Measurements from ENCODE around the gene KDM4C. TPM values are rescaled to one million over a fixed set of nuclear protein-coding genes. Genes with fewer than 3 reads are reported as not detected.

The KDM4C gene
- total RNA-seq, 4 donors from 2014 or later, result 75.0 to 95.9 (median 88.9) TPM

DNA sequence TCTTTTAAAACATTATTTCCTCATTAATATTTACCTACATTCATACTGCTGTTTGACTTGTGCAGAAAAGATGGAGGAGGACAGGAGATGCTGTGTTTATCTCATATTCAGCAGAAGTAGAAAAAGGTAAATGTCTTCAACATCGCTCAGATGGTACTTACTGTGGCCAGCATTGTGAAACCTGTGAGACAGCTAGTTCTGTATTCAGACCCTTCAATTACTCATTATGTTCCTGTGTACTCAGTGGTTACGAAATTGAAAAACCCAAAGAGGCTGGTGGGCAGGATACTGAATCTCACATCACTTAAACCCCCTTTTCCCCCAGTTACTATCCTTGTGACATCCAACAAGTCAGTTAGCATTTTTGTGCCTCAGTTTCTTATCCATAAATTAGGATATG lies 216.0 kb downstream of the KDM4C start:
- Histone ChIP-seq H3K27ac (no peak overlapping the region), H3K4me3 (no peak overlapping the region), H3K4me1 (no peaks in the 10 kb centered on the region), H3K36me3 (no peaks in the 10 kb centered on the region), H3K9me3 (no peaks in the 10 kb centered on the region), H3K27me3 (no peaks in the 10 kb centered on the region)
- in situ Hi-C loops (cut with MboI; ENCODE audit: low pct_ligation_motif_present in 1 of 4, low pct_unique_long_range_greater_than_20kb in 1 of 4, low sequenced_read_pairs in 3 of 4), result no loop called here
- DNase-seq, result no peak
- intact Hi-C loops (cut with DNase I; ENCODE audit: low total_unique reads), result no loop called here
- 83% methylated on average over 2 of the region's 2 CpGs for WGBS, 2 donors (ENCODE audit: low coverage in 1 of 2)
- TF ChIP-seq, protein P1, sequence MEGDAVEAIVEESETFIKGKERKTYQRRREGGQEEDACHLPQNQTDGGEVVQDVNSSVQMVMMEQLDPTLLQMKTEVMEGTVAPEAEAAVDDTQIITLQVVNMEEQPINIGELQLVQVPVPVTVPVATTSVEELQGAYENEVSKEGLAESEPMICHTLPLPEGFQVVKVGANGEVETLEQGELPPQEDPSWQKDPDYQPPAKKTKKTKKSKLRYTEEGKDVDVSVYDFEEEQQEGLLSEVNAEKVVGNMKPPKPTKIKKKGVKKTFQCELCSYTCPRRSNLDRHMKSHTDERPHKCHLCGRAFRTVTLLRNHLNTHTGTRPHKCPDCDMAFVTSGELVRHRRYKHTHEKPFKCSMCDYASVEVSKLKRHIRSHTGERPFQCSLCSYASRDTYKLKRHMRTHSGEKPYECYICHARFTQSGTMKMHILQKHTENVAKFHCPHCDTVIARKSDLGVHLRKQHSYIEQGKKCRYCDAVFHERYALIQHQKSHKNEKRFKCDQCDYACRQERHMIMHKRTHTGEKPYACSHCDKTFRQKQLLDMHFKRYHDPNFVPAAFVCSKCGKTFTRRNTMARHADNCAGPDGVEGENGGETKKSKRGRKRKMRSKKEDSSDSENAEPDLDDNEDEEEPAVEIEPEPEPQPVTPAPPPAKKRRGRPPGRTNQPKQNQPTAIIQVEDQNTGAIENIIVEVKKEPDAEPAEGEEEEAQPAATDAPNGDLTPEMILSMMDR (IDR thresholded peaks at IDR 0.05), result no peak
- TF ChIP-seq POLR2AphosphoS5 (IDR thresholded peaks at IDR 0.05), result no peak

DNA sequence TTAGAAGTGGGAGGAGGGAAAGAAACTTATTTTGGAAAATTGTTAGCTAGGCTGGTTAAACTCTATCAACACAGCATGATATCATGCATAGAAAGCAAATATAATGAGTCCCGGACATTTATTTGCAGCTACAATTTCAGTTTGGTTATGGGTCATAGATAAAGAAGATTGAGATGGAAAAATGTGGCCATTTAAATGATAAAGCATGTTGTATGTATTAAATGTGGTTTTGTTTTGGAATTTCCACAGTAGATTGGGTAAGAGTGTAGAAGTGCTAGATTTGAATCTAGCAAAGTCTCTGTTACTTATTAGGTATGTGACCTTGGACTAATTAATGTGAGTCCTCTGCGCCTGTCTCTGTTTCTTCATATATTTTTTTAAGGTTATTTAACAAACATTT lies 217.4 kb downstream of the KDM4C start:
- H3K9me3 ChIP-seq, result no peaks in the 10 kb centered on the region
- in situ Hi-C loops (cut with MboI; ENCODE audit: low pct_ligation_motif_present in 1 of 4, low pct_unique_long_range_greater_than_20kb in 1 of 4, low sequenced_read_pairs in 3 of 4) (no loop called here), intact Hi-C loops (cut with DNase I; ENCODE audit: low total_unique reads) (no loop called here)
- no peaks in the 10 kb centered on the region for H3K36me3 ChIP-seq
- WGBS, 2 donors (ENCODE audit: low coverage in 1 of 2), result 83 to 90% methylated on average over 2 of the region's 2 CpGs
- no peaks in the 10 kb centered on the region for H3K27me3 ChIP-seq
- no peak for DNase-seq
- TF ChIP-seq EP300 (IDR thresholded peaks at IDR 0.05; ENCODE audit: low read depth), result no peak
- no peak for TF ChIP-seq POLR2AphosphoS5 (IDR thresholded peaks at IDR 0.05)
- no peak overlapping the region for H3K4me3 ChIP-seq
- no peak overlapping the region for H3K27ac ChIP-seq
- H3K4me1 ChIP-seq, result no peaks in the 10 kb centered on the region

DNA sequence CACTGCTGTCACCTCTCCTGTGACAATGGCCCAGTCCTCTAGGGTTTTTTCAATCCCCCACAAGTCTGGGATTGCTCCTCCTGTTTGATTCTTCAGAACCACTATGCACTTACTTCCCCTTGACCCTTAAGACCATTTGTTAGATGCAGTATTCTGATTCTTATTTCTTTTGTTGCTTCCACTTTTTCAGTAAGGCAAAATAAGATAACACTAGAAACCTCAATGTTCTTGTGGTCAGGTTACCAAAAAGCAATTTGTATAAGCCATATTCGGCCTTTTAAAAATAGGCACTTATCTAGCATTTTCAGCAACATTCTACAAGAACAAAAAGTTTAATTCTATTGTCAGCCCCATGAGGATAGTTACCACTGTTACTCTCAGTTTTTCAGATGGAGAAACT lies 220.0 kb downstream of the KDM4C start:
- WGBS, 2 donors (ENCODE audit: low coverage in 1 of 2), result 87 to 91% methylated on average over 1 of the region's 1 CpG
- intact Hi-C loops (cut with DNase I; ENCODE audit: low total_unique reads) (no loop called here), in situ Hi-C loops (cut with MboI; ENCODE audit: low pct_ligation_motif_present in 1 of 4, low pct_unique_long_range_greater_than_20kb in 1 of 4, low sequenced_read_pairs in 3 of 4) (no loop called here)
- Histone ChIP-seq H3K36me3 (no peaks in the 10 kb centered on the region), H3K27ac (no peak overlapping the region), H3K4me3 (no peak overlapping the region), H3K9me3 (no peaks in the 10 kb centered on the region), H3K27me3 (no peaks in the 10 kb centered on the region), H3K4me1 (no peaks in the 10 kb centered on the region)
- no peak for DNase-seq
- no peak for TF ChIP-seq EP300 (IDR thresholded peaks at IDR 0.05; ENCODE audit: low read depth)
- TF ChIP-seq, protein P1 (IDR thresholded peaks at IDR 0.05), result no peak
- no peak for TF ChIP-seq POLR2A (IDR thresholded peaks at IDR 0.05)
- no peak for TF ChIP-seq POLR2AphosphoS5 (IDR thresholded peaks at IDR 0.05)

DNA sequence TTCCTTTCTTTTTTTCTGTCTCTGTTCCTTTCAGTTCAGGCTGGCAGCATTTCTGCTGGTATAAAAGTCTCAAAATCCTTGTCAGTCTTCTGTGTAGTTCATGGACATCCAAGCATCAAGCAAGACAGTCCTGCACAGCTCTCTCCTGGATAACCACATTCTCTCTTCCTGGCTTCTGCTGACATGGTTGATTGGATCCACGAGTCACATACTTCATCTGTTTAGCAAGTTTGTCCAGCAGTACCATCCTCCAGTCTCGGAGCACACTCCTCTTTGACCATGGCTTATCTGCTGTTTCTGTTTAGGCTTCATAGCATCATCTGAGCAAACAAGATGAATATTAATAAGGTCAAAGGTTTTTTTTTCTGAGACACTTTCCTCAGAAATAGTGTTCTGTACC lies 220.8 kb downstream of the KDM4C start:
- no peaks in the 10 kb centered on the region for H3K36me3 ChIP-seq
- whole genome bisulfite sequencing, 2 donors (ENCODE audit: low coverage in 1 of 2), result 81% methylated on average over 2 of the region's 2 CpGs; no CpG with 5 or more reads in 1 of the 2 donors
- H3K27me3 ChIP-seq, result no peaks in the 10 kb centered on the region
- in situ Hi-C loops (cut with MboI; ENCODE audit: low pct_ligation_motif_present in 1 of 4, low pct_unique_long_range_greater_than_20kb in 1 of 4, low sequenced_read_pairs in 3 of 4), result no loop called here
- H3K4me1 ChIP-seq, result no peaks in the 10 kb centered on the region
- no peaks in the 10 kb centered on the region for H3K9me3 ChIP-seq
- TF ChIP-seq EP300 (IDR thresholded peaks at IDR 0.05; ENCODE audit: low read depth) (no peak), POLR2A (IDR thresholded peaks at IDR 0.05) (no peak), POLR2AphosphoS5 (IDR thresholded peaks at IDR 0.05) (no peak)
- TF ChIP-seq, protein P1 (IDR thresholded peaks at IDR 0.05), result no peak
- H3K4me3 ChIP-seq, result no peak overlapping the region
- intact Hi-C loops (cut with DNase I; ENCODE audit: low total_unique reads), result no loop called here
- no peak overlapping the region for H3K27ac ChIP-seq
- DNase-seq, result no peak

DNA sequence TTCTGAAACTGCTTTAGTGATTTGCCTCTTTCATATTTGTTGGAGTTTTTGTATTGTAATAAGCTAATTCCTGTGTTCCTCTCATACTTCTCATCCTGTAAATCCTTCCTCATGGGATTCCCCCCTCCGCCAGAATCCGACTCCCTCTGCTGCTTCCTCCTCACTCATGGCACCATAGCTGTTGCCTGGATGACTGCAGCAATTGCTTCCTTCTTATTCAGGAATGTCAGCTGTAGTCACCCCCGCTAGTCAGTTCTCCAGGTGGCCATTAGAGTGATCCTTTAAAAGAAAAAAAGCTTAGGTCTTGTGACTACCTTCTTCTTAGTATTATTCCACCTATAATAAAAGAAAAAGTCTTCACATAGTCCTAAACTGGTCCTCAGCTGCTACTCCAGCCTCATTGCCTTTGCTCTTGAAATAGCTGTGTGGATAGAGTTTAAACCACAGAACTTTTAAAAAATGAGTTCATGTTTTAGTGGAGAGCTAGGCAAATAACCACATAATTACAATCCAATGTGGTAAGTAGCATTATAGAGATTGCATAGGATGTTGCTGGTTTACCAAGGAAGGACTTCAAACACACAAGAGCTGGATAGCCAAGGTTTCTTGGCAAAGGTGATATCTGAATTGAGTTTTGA lies 227.3 kb downstream of the KDM4C start:
- Histone ChIP-seq H3K27me3 (no peaks in the 10 kb centered on the region), H3K4me3 (no peak overlapping the region), H3K4me1 (no peaks in the 10 kb centered on the region), H3K9me3 (no peaks in the 10 kb centered on the region), H3K36me3 (peaks cover 0 to 33% (median 11%) of the 10 kb centered on the region in 4 donors), H3K27ac (no peak overlapping the region)
- no peak for TF ChIP-seq POLR2AphosphoS5 (IDR thresholded peaks at IDR 0.05)
- TF ChIP-seq EP300 (IDR thresholded peaks at IDR 0.05; ENCODE audit: low read depth), result no peak
- TF ChIP-seq, protein P1 (IDR thresholded peaks at IDR 0.05), result no peak
- no peak for TF ChIP-seq POLR2A (IDR thresholded peaks at IDR 0.05)
- intact Hi-C loops (cut with DNase I; ENCODE audit: low total_unique reads) (no loop called here), in situ Hi-C loops (cut with MboI; ENCODE audit: low pct_ligation_motif_present in 1 of 4, low pct_unique_long_range_greater_than_20kb in 1 of 4, low sequenced_read_pairs in 3 of 4) (no loop called here)
- no peak for DNase-seq
- 84 to 100% methylated on average over 2 to 3 of the region's 3 CpGs for WGBS, 2 donors (ENCODE audit: low coverage in 1 of 2)
